NAMALWA (cell line): ENCODE data around the gene UCN3.

Source experiments
- DNase-seq: peaks from one replicate; pipeline ENCODE4 v3.0.0-alpha.2; 2015; ENCODE audit warnings: low spot score

UCN3 gene, protein sequence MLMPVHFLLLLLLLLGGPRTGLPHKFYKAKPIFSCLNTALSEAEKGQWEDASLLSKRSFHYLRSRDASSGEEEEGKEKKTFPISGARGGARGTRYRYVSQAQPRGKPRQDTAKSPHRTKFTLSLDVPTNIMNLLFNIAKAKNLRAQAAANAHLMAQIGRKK

DNA sequence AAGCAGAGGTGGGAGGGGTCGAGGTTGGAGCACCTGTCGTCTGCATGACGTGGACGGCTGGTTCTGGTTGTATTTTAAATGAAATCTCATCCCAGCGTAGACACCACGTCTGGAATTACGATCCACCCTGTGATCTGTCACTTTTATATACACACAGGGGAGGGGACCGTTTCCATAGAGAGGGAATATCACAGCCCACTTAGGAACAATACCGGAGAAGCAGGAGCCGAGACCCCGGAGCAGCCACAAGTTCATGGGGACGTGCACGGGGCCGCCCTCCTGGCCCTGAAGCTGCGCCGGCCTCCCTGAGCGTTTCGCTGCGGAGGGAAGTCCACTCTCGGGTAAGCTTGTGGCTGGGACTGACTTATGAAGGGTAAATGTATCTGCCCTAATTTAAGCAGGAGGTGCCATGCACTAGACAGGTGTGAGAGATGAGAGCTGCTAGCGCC is at the start of gene UCN3:
Gene UCN3 (plus strand): TSS at position 77 of the 449 bp plus-strand sequence. CDS start 8,755 bp downstream, outside the sequence.
- DNase-seq = no peak

DNA sequence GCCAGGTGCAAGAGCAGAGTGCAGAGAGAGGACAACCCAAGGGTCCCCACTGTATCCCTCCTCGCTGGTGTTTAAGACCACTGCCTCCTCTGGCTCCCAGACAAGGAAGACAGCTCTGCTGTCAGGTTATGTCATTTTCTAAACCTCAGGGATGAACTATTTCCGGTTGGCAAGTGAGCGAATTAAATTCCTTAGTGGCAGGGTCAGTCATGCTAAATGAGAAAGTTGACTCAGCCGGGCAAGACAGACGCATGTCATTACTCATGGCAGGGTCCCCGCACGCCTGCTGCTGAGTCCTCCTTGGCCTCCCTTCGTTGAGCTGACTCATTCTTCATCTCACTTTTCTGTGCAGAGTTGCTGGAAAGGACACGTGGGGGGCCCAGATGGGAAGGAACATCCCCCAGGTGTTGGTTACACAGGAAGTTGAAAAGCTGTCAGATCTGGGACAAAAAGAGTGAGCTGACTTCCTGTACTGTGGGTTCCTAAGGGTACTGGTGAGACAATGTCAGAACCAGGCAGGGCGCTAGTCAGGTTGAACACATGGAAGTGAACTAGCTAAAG is 47.1 kb upstream of the UCN3 start:
- DNase-seq = no peak

DNA sequence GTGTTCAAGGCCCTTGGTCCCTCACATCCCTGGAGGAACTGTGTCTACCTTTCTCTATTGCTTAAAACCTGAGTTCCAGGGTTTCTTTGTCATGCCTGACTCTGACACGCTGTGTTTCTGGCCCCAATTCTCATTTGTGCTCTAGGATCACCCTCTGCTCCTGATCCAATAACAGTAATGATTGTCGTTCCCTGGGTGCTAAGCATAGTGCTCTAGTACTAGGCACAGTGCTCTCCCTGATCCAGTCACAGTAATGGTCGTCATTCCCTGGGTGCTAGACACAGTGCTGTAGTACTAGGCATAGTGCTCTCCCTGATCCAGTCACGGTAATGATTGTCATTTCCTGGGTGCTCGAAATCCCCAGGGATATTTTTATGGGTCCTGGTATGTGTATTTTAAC is 46.6 kb upstream of the UCN3 start:
- DNase-seq = no peak

DNA sequence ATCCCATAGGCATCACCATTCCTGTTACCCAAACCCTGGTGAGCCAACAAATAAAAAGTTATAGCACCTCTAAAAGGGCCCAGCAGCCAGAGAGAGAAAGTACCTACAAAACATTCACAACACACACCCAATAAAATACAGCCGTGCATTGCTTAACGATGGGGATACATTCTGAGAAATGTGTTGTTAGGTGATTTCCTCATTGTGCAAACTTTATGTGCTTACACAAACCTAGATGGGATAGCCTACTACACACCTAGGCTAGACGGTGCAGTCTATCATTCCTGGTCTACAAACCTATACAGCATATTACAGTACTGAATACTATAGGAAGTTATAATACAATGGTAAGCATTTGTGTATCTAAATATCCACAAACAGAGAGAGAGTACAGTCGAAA is 44.9 kb upstream of the UCN3 start:
- DNase-seq = no peak

DNA sequence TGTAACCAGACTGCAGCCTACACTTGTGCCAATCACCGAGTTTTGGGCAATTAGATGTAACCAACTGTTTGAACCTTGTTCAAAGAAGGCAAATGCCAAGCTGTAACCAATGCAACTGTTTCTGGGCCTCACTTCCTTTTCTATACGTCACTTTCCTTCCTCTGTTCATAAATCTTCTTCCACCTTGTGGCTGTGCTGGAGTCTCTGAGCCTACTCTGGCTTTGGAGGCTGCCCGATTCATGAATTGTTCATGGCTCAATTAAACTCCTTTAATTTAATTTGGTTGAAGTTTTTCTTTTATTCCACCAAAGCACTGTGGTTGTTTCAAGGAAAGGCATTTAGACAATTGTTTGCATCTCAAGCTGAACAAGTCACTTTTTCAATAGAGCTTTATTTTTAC is 43.5 kb upstream of the UCN3 start:
- DNase-seq = no peak

DNA sequence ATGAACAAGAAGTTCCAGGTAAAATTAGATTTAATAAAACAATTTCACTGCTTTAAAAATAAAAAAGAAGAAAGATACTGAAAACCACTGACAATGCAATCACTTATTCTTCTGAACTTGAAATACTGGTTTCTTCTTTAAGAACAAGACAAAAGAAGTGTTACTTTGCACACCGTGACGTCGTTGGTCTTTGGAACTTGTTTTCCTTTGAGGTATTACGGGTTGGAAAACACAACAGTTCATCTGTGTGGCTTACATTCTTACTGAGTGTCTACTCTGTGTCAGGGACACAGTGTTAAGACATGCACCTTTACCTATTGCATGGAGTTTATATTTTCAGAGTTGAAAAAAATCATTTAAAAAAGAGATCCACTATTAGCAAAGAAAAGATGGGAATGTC is 41.3 kb upstream of the UCN3 start:
- DNase-seq = no peak

DNA sequence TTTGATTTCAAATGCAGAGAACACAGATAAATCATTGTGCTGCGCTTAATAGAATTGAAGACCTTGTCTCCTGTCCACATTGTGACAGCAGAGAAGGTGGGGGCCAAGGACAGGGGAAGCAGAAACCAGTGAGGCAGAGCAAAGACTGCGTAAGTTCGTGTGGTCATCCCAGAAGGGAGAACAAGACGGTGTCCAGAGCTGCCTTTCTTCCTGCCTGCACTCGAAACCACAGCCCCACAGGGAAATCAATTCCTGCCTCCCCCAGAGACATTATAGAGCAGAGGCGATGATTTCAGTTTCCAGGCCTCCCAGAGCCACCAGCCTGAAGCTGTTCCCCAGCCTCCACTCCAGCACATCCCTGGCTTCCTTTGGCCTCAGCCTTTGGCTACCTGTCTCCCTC is 39.7 kb upstream of the UCN3 start:
- no peak for DNase-seq

DNA sequence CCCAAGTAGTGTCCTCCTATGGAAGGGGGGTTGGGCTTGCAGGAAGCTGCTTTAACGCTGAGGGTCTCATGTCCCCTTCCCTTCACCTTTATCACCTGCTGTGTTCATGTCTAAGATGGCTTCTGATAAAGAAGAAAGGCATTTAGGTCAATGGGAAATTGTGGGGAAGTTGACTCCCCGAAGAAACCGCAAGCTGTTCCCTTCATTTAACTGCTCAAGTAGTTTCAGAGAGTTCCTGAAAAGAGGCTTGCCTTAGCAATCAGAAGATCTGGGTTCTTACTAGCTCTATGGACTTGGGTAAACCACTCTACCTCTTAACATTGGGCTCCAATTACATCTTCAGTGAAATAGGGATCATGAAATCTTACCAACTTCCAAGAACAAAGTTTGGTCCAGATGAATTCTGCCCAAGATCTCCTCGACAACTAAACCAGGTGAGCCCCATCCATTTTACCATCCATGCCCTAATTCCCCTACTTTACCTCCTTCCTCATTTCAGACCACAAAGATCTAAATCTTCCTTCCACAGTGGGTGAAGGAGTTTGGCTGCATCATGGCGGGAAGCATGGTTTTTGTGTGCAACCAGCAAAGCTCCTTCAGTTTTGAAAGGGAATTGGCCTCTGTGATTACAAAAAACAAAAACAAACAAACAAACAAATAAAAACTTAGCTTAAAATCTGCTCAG is 30.4 kb upstream of the UCN3 start:
- no peak for DNase-seq

DNA sequence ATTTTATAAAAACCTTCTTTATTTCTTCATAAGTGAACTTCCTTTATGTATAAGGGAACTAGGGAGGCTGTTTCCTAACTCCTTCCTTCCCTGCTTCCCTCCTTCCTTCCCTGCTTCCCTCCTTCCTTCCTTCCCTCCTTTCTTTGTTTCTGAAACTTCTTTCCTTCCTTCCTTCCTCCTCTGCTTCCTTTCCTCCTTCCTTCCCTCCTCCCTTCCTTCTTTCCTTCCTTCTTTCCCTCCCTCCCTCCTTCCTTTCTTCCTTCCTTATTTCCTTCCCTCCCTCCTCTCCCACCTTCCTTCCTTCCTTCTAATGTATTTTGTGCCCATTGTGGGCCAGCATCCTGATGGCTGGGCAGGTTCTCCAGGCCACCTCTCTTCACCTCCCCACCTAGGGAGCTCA is 26.8 kb upstream of the UCN3 start:
- DNase-seq = no peak

DNA sequence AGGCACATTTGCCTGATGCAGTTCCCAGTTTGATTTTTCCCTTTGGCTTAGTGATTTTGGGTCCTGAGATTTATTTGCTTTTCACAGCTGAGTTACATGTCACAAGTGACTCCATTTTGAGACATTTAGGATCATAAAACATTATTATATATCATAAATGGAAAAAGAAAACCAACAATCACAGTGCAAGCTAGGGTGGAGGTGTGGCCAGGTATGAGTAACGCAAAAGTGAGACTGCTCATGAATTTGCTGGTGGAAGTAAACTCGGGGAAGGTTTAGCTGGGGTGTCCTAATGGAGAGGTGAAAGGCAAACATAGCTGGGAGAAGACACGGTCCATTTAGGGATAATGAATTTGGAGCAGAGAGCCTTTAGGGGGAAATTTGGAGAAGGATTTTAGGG is 21.7 kb upstream of the UCN3 start:
- no peak for DNase-seq

DNA sequence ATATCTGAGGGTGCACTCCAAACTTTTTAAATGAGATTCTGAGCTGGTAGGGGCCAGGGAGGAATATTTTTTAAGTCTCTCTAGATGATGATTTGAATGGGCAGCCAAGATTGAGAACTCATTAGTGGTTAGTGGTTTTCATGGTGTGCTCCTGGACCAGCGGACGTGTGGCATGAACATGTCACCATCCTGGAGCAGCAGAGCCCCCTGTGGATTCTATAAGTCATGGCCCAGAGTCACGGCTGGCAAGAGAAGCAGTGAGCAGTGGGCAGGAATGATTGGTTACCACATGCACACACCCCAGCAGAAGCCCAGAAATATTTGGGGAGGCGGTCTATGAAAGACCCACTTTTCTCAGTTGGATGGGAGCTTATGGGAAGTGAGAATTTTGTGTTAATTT is 21.2 kb upstream of the UCN3 start:
- DNase-seq = peak; percentile 13

DNA sequence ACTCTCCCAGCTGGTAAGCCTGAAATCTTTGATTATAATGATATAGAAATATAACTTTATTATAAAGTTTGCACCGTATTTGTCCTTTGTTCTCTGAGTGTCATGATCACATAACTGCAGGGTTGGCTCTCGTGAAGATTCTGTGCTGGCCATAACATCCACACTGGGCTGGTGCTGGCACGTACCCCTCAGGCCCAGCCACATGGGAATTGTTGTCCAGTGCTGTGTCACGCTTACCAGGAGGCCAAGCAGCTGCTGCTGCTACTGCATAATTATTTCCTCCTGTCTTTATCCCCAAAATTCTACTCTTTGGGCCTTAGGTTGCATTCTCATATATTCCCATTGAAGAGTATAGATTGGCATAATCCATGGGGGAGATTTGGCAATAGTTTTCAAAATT is 20.8 kb upstream of the UCN3 start:
- no peak for DNase-seq

DNA sequence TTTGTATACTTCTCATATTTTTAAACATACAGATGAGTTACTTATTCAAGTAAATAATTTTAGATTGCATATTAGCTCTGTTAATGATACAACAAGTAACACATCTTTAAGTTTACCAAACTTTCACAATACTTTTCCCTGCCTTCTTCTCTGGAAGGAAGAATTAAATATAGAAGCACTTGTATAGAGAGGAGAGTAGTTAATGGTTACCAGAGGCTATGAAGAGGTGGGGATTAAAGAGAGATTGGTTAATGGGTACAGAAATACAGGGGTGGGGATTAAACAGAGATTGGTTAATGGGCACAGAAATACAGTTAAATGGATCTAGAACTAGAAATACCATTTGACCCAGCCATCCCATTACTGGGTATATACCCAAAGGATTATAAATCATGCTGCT is 20.0 kb upstream of the UCN3 start:
- no peak for DNase-seq

DNA sequence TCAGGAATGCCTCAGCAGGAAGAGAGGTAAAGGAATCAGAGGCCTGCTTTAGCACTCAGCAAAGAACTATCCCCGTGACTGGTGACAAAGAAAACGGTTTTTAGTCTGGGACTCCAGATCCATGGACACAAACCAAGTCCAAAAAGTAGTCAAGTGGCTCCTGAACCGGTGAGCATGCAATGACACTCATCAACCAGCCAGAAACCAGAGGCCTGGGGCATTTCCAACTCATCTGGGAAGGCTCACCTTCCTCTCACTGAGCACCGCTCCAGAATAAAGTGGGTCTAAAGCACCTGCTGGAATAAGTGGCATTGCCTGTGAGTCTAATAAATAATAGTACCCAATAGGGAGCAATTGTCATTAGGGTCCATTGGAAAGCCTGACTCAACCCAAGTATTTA is 17.9 kb upstream of the UCN3 start:
- no peak for DNase-seq

DNA sequence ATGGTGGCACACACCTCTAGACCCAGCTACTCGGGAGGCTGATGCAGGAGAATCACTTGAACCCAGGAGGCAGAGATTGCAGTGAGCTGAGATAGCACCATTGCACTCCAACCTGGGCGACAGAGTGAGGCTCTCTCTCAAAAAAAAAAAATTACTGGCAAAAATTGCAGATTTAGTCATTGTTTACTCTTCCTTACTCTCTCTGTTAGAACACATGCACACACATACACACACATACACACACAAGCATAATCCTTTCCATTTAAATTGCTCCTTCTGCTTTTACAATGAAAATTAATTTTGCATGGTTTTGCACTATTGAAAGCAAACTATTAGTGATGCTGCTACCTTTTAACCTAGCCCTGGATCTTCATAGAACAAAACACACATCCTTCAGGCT is 15.4 kb upstream of the UCN3 start:
- no peak for DNase-seq

DNA sequence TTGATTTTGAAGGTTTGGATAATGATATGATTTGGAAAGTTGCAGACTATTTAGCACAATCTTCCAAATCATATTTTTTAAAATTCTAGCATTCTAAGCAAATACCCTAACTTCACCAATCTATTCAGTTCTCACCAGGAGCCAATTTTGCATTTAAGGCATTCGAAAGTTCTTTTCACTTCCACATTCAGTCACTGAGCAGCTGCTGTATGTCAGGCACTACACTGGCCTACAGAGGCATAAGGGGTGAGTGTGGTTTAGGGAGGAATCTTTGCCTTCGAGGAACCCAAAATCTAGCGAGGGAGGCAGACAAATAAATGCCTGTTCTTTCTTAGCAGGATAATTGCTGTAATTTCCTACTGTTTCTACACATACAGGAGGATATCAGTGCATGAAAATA is 10.7 kb upstream of the UCN3 start:
- no peak for DNase-seq

DNA sequence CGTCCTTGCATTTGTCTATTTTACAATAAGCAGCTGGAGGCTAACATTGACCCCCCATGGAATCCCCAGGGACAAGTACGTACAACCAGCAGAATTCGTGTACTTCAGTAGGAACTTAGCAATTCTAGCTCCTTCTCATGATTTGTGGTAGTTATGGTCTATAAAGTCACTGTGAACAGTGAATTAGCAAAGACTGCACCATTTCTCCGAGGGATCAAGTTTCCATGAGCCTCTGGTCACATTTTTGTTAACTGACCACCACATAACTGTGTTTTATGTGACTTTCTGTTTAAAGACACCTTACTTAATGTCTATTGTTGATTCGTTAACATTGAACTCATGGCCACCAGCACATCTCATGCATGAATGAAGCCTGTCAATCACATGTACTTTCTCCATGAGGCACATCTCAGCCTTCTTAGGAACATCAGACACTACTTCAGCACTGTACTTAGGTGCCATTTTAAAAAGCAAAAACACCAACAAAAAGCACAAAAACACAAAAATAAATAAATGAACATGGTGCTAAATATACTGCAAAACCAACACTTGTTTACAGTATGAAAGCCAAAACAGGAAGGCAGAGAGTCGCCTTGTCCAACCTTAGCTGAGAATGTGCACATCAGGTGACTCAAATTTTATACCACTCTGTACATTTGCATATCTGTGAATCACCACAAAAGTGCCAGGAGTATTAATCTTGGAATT is 9.0 kb upstream of the UCN3 start:
- DNase-seq = no peak

DNA sequence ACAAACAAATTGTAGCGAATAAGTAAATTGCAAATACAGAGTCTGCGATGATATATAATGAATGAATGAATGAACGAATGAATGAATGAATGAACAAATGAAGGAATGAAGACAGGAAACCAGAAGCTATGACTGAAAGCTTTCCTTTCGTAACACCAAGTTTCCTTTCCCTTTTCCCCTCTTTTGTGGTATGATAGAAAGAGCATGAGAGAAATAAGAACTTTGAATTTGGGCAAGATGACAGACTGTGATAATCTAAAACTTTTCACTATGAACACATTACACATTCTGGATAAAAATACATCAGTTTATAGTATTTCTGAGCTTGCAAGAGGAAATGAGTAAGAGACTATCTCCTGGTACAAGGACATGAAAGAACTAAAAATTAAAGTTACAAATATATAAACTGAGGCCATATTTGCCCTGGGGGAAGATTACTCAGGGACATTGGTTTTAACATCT is 8.4 kb upstream of the UCN3 start:
- no peak for DNase-seq

DNA sequence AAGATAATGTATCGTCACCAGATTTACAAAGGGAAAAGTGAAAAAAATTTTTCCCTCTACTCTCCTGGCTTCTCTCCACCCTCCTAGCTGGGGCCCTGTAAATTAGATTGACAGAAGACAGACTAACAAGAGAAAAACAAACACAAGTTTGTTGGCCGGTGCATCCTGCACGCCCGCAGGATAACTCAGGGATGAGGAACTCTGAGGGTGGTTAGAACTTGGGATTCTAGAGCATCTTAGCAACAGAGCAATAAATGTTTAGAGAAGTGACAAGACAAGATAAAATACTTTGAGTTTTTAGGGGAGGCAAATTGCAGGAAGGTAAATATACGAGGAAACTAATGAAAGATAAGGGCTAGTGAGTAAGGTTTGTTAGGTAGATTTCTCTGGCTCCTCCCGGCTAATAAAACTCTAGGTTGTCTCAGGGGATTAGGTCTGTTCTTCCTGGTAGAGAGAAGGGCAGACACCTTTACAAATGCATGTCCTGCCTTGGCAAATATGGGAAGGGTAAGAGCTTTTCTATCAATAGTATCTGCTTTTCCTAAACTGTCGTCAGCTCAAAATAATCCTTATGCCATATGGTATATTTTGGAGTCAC is 4.3 kb upstream of the UCN3 start:
- DNase-seq = no peak

DNA sequence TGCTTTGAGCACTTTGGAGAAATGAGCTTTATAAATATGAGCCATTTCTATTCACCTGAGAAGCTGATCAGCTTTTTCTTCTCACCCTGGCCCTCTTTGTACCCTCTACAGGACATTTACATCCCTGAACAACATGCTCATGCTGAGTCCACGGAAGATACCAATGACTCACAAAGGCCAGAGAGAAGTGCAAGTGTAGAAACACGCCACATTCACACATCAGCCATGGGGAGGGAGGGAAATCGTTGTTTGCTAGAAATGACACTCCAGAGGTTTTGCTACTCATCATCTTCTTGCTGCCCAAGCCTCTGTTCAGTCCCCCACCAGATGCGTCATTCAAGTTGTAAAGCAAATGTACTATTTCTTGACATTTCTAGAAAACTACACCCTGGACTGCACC is 2.8 kb upstream of the UCN3 start:
- DNase-seq = no peak

DNA sequence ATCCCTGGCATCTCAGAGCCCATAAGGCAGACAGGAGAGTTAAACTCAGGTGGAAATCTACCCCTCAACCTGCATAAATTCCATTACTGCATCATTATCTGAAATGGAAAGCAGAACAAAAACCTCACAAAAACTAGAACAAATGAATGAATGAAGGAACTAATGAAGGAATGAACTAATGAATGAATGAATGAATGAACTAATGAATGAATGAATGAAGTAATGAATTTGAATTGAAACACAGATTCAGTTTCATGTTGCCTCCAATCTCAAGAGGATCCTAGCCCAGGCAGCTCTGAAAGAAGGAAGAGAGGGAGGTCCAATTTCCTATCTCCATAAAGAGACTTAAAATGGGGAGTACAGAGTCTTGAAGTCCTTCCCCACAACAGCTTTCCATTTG is 1.9 kb upstream of the UCN3 start:
- no peak for DNase-seq

DNA sequence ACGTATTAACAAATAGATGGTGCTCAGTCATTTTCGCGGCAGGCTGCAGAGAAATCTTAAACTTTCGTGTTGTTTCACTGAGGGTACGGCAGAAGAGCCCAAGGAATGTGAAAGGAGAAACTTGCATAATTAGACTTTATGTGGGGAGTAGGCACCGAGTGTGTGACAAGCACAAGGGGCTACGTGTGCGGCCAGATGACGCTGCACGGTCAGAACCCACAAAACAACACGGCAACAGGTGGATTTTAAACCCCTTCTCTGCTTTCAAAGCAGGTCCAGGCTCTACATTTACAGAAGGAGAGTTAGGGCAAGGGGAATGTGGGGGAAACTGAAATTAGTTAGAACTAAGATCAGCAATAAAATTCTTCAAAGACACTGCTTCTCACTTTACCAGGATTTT is 392 bp upstream of the UCN3 start:
- DNase-seq = no peak

DNA sequence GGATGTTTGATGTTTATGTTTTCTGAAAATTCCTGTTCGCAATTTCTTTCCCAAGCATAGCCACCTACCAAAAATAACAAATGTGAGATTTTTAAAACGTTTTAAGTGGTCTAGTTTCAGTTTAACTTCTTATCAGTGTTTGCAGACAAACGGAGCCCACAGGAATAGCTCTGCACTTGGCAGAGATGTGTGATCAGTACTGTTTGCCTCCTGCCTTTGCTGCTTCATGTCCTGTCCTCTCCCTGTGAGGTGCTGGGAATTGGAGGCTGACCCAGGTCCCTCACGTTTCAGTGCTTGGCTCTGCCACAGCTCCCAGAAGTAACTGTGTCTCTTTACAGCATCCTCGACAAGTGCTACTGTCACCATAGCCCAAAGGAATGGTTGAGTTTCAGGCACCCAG is 1.2 kb downstream of the UCN3 start:
- no peak for DNase-seq
